Thyroid gland (tissue), 4 donors: ENCODE results near the gene RELL1. TPM values are rescaled to one million over a fixed set of nuclear protein-coding genes. Genes with fewer than 3 reads are reported as not detected.
"Not testable (repeated sequence)": the region's sequence is repeated elsewhere in the genome, so short reads cannot be mapped to it uniquely, and the experiment has no call there.

Experiments used
- DNase-seq, 2 donors: peaks; one replicate each; pipeline ENCODE4 v3.0.0-alpha.2; 2019
- H3K27ac ChIP-seq, 3 donors: fragments of 200-600 bp; sonication (generic); 1 replicate in 2 of 3; 2 replicates in 1 of 3; pipeline ENCODE4 v1.5.1; 2016 to 2019; ENCODE audit warnings: mild to moderate bottlenecking in 1 of 3, moderate library complexity in 1 of 3
- H3K27me3 ChIP-seq: fragments of 200-600 bp; sonication (generic); one replicate; pipeline ENCODE4 v1.5.1; 2019
- H3K36me3 ChIP-seq, 2 donors: fragments of 200-600 bp; sonication (generic); one replicate each; pipeline ENCODE4 v1.5.1; 2016 to 2019
- H3K4me1 ChIP-seq, 2 donors: fragments of 200-600 bp; sonication (generic); one replicate each; pipeline ENCODE4 v1.5.1; 2017 to 2019
- H3K4me3 ChIP-seq, 3 donors: fragments of 200-600 bp; sonication (generic); replicated peaks in 1 of 3; 1 replicate in 2 of 3; 2 replicates in 1 of 3; pipeline ENCODE4 v1.5.1; 2016; ENCODE audit warnings: mild to moderate bottlenecking in 1 of 3
- H3K9me3 ChIP-seq: fragments of 200-600 bp; sonication (generic); one replicate; pipeline ENCODE4 v1.5.1; 2017
- CTCF ChIP-seq, 6 experiments: fragments of 200-600 bp in 3 of 6; fragments of 450-650 bp in 3 of 6; sonication (generic) in 3 of 6; IDR thresholded peaks; one replicate each; pipeline ENCODE4 v1.5.1; 2016 to 2019; ENCODE audit warnings: antibody characterized with exemption in 6 of 6, mild to moderate bottlenecking in 2 of 6, inconsistent platforms in 1 of 6, moderate library complexity in 1 of 6
- POLR2A ChIP-seq, 2 donors: fragments of 450-650 bp; IDR thresholded peaks; one replicate each; pipeline ENCODE4 v1.6.1; 2017; ENCODE audit warnings: antibody characterized with exemption in 2 of 2, mild to moderate bottlenecking in 2 of 2, moderate library complexity in 1 of 2
- WGBS, 2 donors: methylation state at CpG; one replicate each; pipeline ENCODE4 v1.1.5; 2017; 5-methylcytosine and 5-hydroxymethylcytosine counted together
- intact Hi-C: fragments of 100-400 bp; cut with DNase I; formaldehyde crosslinking; loops from one replicate; pipeline ENCODE4 v1.15.1; 2023
- total RNA-seq, 4 donors: library from RNA; depleted of rRNA; stranded (reverse); fragments of >200 nt; gene quantifications; one replicate each; pipeline ENCODE4 v1.2.3, GENCODE V29; 2016

Gene RELL1
- total RNA-seq, 4 donors from 2014 or later, result 105 to 123 (median 116) TPM

GRCh38 chr4:37675587-37676290 lies 10.4 kb downstream of the RELL1 start:
- H3K4me3 ChIP-seq, result no peak overlapping the region
- no peaks in the 10 kb centered on the region for H3K36me3 ChIP-seq
- H3K27me3 ChIP-seq, result no peaks in the 10 kb centered on the region
- intact Hi-C loops, result no loop called here
- peak overlapping the region; percentile 62 to 77 (median 70) for H3K27ac ChIP-seq
- 28 to 44% methylated on average over 1 of the region's 1 CpG for WGBS, 2 donors
- peak in 1 of 2 donors; percentile 50 for TF ChIP-seq POLR2A (IDR thresholded peaks at IDR 0.05)
- TF ChIP-seq CTCF (IDR thresholded peaks at IDR 0.05), result no peak
- H3K9me3 ChIP-seq, result no peaks in the 10 kb centered on the region
- DNase-seq, result peak; percentile 76 to 81
- peaks cover 55 to 81% of the 10 kb centered on the region in 2 donors for H3K4me1 ChIP-seq

GRCh38 chr4:37674439-37674838 lies 11.7 kb downstream of the RELL1 start:
- Histone ChIP-seq H3K4me3 (no peak overlapping the region), H3K9me3 (no peaks in the 10 kb centered on the region), H3K27me3 (no peaks in the 10 kb centered on the region), H3K4me1 (peaks cover 60 to 86% of the 10 kb centered on the region in 2 donors), H3K27ac (peak overlapping the region; percentile 10 to 70 (median 62)), H3K36me3 (no peaks in the 10 kb centered on the region)
- WGBS, 2 donors, result 58 to 68% methylated on average over 5 of the region's 5 CpGs
- DNase-seq, result no peak
- TF ChIP-seq CTCF (IDR thresholded peaks at IDR 0.05), result no peak
- TF ChIP-seq POLR2A (IDR thresholded peaks at IDR 0.05), result no peak
- intact Hi-C loops, result no loop called here

DNA sequence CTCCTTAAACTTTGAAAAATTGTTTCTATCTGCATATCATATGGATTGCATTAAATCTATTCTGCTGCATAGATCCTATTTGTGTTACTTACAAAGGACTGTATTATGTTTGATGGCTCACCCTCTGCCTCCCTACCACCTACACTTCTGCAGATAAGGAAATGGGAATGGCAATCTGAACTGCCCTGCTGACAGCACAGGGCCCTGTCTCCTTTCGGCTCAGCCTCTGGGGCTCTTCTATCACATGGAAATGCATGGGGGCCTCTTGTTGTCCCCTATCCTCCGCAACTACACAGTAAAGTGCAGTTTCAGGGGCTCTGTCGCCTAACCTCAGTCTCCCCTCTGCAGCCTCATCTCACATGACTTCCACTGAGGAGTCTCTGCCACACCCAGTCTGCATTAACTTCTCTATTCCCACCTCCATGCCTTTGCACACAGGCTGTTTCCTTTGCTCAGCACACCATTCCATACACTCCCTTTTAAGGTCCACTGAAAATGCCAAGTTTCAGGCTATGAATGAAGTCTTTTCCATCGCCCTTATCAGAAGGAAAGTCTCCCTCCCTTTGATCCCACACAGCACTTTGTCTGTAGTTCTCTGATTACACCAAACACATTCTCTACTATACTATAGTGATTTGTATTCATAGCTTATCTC lies 12.5 kb downstream of the RELL1 start:
- no peak for DNase-seq
- Histone ChIP-seq H3K4me3 (no peak overlapping the region), H3K36me3 (no peaks in the 10 kb centered on the region), H3K27me3 (no peaks in the 10 kb centered on the region), H3K27ac (peak overlapping the region; percentile 10 to 70 (median 62)), H3K9me3 (no peaks in the 10 kb centered on the region), H3K4me1 (peaks cover 56 to 83% of the 10 kb centered on the region in 2 donors)
- intact Hi-C loops, result no loop called here
- WGBS, 2 donors, result 93 to 97% methylated on average over 4 of the region's 4 CpGs
- TF ChIP-seq POLR2A (IDR thresholded peaks at IDR 0.05) (no peak), CTCF (IDR thresholded peaks at IDR 0.05) (no peak)

GRCh38 chr4:37671072-37671471 lies 15.1 kb downstream of the RELL1 start:
- 50% methylated on average over 2 of the region's 2 CpGs for WGBS, 2 donors
- Histone ChIP-seq H3K27me3 (no peaks in the 10 kb centered on the region), H3K4me3 (no peak overlapping the region), H3K4me1 (peaks cover 57 to 77% of the 10 kb centered on the region in 2 donors), H3K27ac (peak overlapping the region in 2 of 3 donors; percentile 1 to 2), H3K36me3 (no peaks in the 10 kb centered on the region), H3K9me3 (no peaks in the 10 kb centered on the region)
- TF ChIP-seq CTCF (IDR thresholded peaks at IDR 0.05) (no peak), POLR2A (IDR thresholded peaks at IDR 0.05) (no peak)
- DNase-seq, result no peak
- intact Hi-C loops, result no loop called here

GRCh38 chr4:37670249-37670648 lies 15.9 kb downstream of the RELL1 start:
- 94 to 100% methylated on average over 1 of the region's 1 CpG for WGBS, 2 donors
- intact Hi-C loops, result no loop called here
- Histone ChIP-seq H3K36me3 (no peaks in the 10 kb centered on the region), H3K27ac (peak overlapping the region; percentile 34 to 63 (median 49)), H3K27me3 (no peaks in the 10 kb centered on the region), H3K4me1 (peaks cover 59 to 77% of the 10 kb centered on the region in 2 donors), H3K4me3 (no peak overlapping the region), H3K9me3 (no peaks in the 10 kb centered on the region)
- no peak for DNase-seq
- no peak for TF ChIP-seq CTCF (IDR thresholded peaks at IDR 0.05)
- TF ChIP-seq POLR2A (IDR thresholded peaks at IDR 0.05), result no peak

- H3K4me1 ChIP-seq, result peaks cover 59 to 77% of the 10 kb centered on the region in 2 donors
- H3K27me3 ChIP-seq, result not testable (repeated sequence)
- 100% methylated on average over 1 of the region's 26 CpGs; no CpG with 5 or more reads in 1 of the 2 donors for WGBS, 2 donors
Observed at GRCh38 chr4:37669124-37669523, 17.1 kb downstream of the RELL1 start.

More at GRCh38 chr4:37669124-37669523, 17.1 kb downstream of the RELL1 start:
- H3K9me3 ChIP-seq, intact Hi-C loops, DNase-seq, H3K36me3 ChIP-seq, H3K4me3 ChIP-seq: not testable (repeated sequence)
- H3K27ac ChIP-seq, result peak overlapping the region in 2 of 3 donors; percentile 61 to 77
